OCI-LY1 (cell line): ENCODE measurements around the gene SLAMF1.

Source experiments
- H2AFZ ChIP-seq: fragments of 200-600 bp; sonication (generic), shearing (Covaris generic); 2 replicates; pipeline ENCODE4 v1.6.0; 2014; ENCODE audit warnings: antibody characterized with exemption, mild to moderate bottlenecking, low read length
- H3F3A ChIP-seq: fragments of 200-600 bp; sonication (generic), shearing (Covaris generic); 2 replicates; pipeline ENCODE4 v1.6.0; 2014; ENCODE audit warnings: mild to moderate bottlenecking, antibody characterized with exemption, low read length, moderate library complexity; ENCODE audit not compliant: insufficient read depth
- H3K27ac ChIP-seq: fragments of 200-600 bp; sonication (generic); 2 replicates; pipeline ENCODE4 v1.5.1; 2014; ENCODE audit warnings: low read length, mixed run types, mild to moderate bottlenecking, low read depth; ENCODE audit not compliant: poor library complexity, severe bottlenecking
- H3K27me3 ChIP-seq: fragments of 200-600 bp; sonication (generic); 2 replicates; pipeline ENCODE4 v1.6.0; 2014; ENCODE audit warnings: antibody characterized with exemption, mild to moderate bottlenecking, low read length, moderate library complexity; ENCODE audit not compliant: insufficient read depth
- H3K36me3 ChIP-seq: fragments of 200-600 bp; sonication (generic); 2 replicates; pipeline ENCODE4 v1.6.1; 2014; ENCODE audit warnings: mild to moderate bottlenecking, antibody characterized with exemption, low read length, moderate library complexity, mixed read lengths; ENCODE audit not compliant: insufficient read depth
- H3K4me1 ChIP-seq: fragments of 200-600 bp; sonication (generic); 2 replicates; pipeline ENCODE4 v1.5.1; 2014; ENCODE audit warnings: mild to moderate bottlenecking, low read length, moderate library complexity; ENCODE audit not compliant: insufficient read depth, severe bottlenecking
- H3K4me2 ChIP-seq: fragments of 200-600 bp; sonication (generic), shearing (Covaris generic); 2 replicates; pipeline ENCODE4 v1.6.1; 2014; ENCODE audit warnings: low read length
- H3K4me3 ChIP-seq: fragments of 200-600 bp; sonication (generic); 2 replicates; pipeline ENCODE4 v1.5.1; 2014; ENCODE audit warnings: low read length, low read depth, mild to moderate bottlenecking, mixed read lengths; ENCODE audit not compliant: poor library complexity, severe bottlenecking
- H3K79me2 ChIP-seq: fragments of 200-600 bp; shearing (Covaris generic); 2 replicates; pipeline ENCODE4 v1.6.1; 2016; ENCODE audit warnings: mixed run types, low read length, mixed read lengths; ENCODE audit not compliant: insufficient read depth
- H3K9ac ChIP-seq: fragments of 200-600 bp; sonication (generic), shearing (Covaris generic); 2 replicates; pipeline ENCODE4 v1.6.1; 2014; ENCODE audit warnings: mild to moderate bottlenecking, low read length, mixed read lengths
- H3K9me2 ChIP-seq: fragments of 200-600 bp; sonication (generic), shearing (Covaris generic); 2 replicates; pipeline ENCODE4 v1.6.1; 2014; ENCODE audit warnings: low read depth, mild to moderate bottlenecking, low read length, mixed read lengths
- H3K9me3 ChIP-seq: fragments of 200-600 bp; shearing (Covaris generic); 2 replicates; pipeline ENCODE4 v1.6.1; 2014; ENCODE audit warnings: low read length, mixed read lengths
- H4K20me1 ChIP-seq: fragments of 200-600 bp; sonication (generic), shearing (Covaris generic); 2 replicates; pipeline ENCODE4 v1.6.0; 2016; ENCODE audit warnings: mild to moderate bottlenecking, low read length; ENCODE audit not compliant: insufficient read depth
- EZH2 ChIP-seq: fragments of 200-600 bp; sonication (generic), shearing (Covaris generic); IDR thresholded peaks from 2 replicates; pipeline ENCODE4 v1.8.0; 2017; ENCODE audit warnings: borderline replicate concordance, mixed run types, mild to moderate bottlenecking, antibody characterized with exemption, low read length, moderate library complexity, mixed read lengths
- TF ChIP-seq, protein P1 (sequence below): fragments of 200-600 bp; sonication (generic), shearing (Covaris generic); IDR thresholded peaks from 2 replicates; pipeline ENCODE4 v1.5.1; 2017; ENCODE audit warnings: mild to moderate bottlenecking, antibody characterized with exemption, low read length, moderate library complexity, mixed read lengths

The SLAMF1 gene

DNA sequence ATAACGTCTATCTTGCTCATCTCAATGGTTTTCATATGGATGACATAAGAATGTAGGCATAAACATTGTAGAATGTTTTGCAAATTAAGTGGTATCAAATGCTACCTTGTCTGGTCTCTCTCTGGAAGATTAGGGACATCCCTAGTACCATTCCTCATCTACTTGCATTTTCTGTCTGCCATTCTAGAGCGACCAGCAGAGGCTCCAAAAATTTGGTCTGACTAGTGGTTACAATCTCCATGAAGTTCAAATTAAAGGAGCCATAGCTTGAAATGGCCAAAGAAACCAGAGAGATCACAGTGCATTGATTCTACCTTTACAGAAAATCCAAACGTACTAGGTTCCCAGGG lies 68.7 kb downstream of the SLAMF1 start:
- H3K4me3 ChIP-seq: peak overlapping the region; percentile 67
- H3K9me3 ChIP-seq: no peaks in the 10 kb centered on the region
- peaks cover 10% of the 10 kb centered on the region; the same call in 1 of the 2 replicates for H3K79me2 ChIP-seq
- H3F3A ChIP-seq: no peaks in the 10 kb centered on the region
- peak overlapping the region; percentile 77 for H3K27ac ChIP-seq
- H3K36me3 ChIP-seq: no peaks in the 10 kb centered on the region
- peak overlapping the region; percentile 82 for H3K9ac ChIP-seq
- no peaks in the 10 kb centered on the region for H3K9me2 ChIP-seq
- H3K27me3 ChIP-seq: no peaks in the 10 kb centered on the region
- TF ChIP-seq, protein P1, sequence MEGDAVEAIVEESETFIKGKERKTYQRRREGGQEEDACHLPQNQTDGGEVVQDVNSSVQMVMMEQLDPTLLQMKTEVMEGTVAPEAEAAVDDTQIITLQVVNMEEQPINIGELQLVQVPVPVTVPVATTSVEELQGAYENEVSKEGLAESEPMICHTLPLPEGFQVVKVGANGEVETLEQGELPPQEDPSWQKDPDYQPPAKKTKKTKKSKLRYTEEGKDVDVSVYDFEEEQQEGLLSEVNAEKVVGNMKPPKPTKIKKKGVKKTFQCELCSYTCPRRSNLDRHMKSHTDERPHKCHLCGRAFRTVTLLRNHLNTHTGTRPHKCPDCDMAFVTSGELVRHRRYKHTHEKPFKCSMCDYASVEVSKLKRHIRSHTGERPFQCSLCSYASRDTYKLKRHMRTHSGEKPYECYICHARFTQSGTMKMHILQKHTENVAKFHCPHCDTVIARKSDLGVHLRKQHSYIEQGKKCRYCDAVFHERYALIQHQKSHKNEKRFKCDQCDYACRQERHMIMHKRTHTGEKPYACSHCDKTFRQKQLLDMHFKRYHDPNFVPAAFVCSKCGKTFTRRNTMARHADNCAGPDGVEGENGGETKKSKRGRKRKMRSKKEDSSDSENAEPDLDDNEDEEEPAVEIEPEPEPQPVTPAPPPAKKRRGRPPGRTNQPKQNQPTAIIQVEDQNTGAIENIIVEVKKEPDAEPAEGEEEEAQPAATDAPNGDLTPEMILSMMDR: 0 out of 2 replicates have a peak, but pooled peaks have one; percentile 5
- no peak for TF ChIP-seq EZH2
- H4K20me1 ChIP-seq: no peaks in the 10 kb centered on the region
- H3K4me1 ChIP-seq: peaks cover 63% of the 10 kb centered on the region
- H3K4me2 ChIP-seq: peak overlapping the region; percentile 87
- no peak overlapping the region for H2AFZ ChIP-seq

GRCh38 chr1:160577671-160578070 lies 69.2 kb downstream of the SLAMF1 start:
- no peaks in the 10 kb centered on the region for H3F3A ChIP-seq
- TF ChIP-seq EZH2: no peak
- H3K4me3 ChIP-seq: peak overlapping the region; percentile 67
- no peaks in the 10 kb centered on the region for H3K27me3 ChIP-seq
- no peak overlapping the region for H2AFZ ChIP-seq
- H3K27ac ChIP-seq: peak overlapping the region; percentile 77
- no peaks in the 10 kb centered on the region for H3K9me2 ChIP-seq
- H4K20me1 ChIP-seq: no peaks in the 10 kb centered on the region
- H3K4me2 ChIP-seq: peak overlapping the region; percentile 87
- H3K79me2 ChIP-seq: peaks cover 10% of the 10 kb centered on the region; the same call in 1 of the 2 replicates
- H3K36me3 ChIP-seq: no peaks in the 10 kb centered on the region
- no peaks in the 10 kb centered on the region for H3K9me3 ChIP-seq
- H3K9ac ChIP-seq: peak overlapping the region; percentile 82
- peaks cover 63% of the 10 kb centered on the region for H3K4me1 ChIP-seq

DNA sequence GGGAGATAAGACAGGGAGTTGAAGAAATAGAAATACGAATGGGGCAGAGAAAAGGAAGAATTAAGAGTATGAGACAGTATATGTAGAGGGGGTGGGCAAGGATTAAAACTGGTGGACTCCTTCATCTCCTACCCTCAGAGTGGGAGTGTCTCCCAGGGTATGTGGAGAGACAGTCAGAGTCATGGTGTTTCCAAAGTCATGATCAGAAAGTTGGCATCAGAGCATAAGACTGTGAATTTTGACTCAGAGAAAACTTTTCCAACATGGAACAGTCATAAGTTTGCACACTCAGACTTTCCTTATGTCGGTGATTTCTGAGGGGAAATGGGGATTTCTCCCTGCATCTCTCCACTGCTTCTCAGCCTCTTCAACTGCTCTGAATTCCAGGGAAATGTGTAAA lies 70.0 kb downstream of the SLAMF1 start:
- Histone ChIP-seq H3K9me2 (no peaks in the 10 kb centered on the region), H3K27ac (peak overlapping the region; percentile 77), H3K27me3 (no peaks in the 10 kb centered on the region), H3K4me3 (peak overlapping the region; percentile 67), H3F3A (no peaks in the 10 kb centered on the region), H3K4me1 (peaks cover 63% of the 10 kb centered on the region), H3K9ac (peak overlapping the region; percentile 82; the same call in 1 of the 2 replicates), H2AFZ (no peak overlapping the region), H3K36me3 (no peaks in the 10 kb centered on the region), H3K4me2 (peak overlapping the region; percentile 87), H3K79me2 (peaks cover 10% of the 10 kb centered on the region; the same call in 1 of the 2 replicates), H3K9me3 (no peaks in the 10 kb centered on the region), H4K20me1 (no peaks in the 10 kb centered on the region)
- TF ChIP-seq, protein P1: no peak
- no peak for TF ChIP-seq EZH2

DNA sequence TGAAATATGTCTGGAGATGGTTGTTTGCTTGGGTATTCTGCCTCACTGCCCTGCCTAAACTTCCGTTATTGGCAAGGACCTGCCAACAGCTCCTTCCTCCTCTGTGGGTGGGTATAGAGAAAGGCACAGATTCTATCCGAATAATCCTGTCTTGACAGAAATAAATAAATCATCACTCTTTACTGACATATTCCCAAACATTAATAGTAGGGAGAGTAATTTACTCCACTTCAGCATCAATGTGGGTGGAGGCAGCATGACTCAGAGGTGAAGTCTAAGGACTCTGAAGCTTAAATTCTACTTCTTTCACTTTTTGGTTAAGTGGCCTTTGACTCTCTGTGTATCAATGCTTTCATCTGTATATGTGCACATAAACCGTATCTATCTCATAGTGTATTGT lies 70.5 kb downstream of the SLAMF1 start:
- Histone ChIP-seq H3K4me1 (peaks cover 63% of the 10 kb centered on the region), H3F3A (no peaks in the 10 kb centered on the region), H3K9me3 (no peaks in the 10 kb centered on the region), H3K27ac (peak overlapping the region; percentile 77), H3K36me3 (no peaks in the 10 kb centered on the region), H3K27me3 (no peaks in the 10 kb centered on the region), H3K9me2 (no peaks in the 10 kb centered on the region), H4K20me1 (no peaks in the 10 kb centered on the region), H2AFZ (no peak overlapping the region), H3K79me2 (peaks cover 10% of the 10 kb centered on the region; the same call in 1 of the 2 replicates), H3K4me3 (peak overlapping the region; percentile 67), H3K4me2 (peak overlapping the region; percentile 87), H3K9ac (peak overlapping the region; percentile 16; the same call in 1 of the 2 replicates)
- TF ChIP-seq EZH2: no peak
- TF ChIP-seq, protein P1: no peak
